SU-DHL-6 (cell line): ENCODE measurements around the gene ARHGAP1.

Experiments used
- CTCF ChIP-seq: fragments of 200-600 bp; sonication (generic); IDR thresholded peaks from one replicate; pipeline ENCODE4 v1.5.1; 2017; ENCODE audit warnings: antibody characterized with exemption, mild to moderate bottlenecking, low read length, moderate library complexity; ENCODE audit not compliant: insufficient read depth, poor library complexity, severe bottlenecking
- EZH2phosphoT487 ChIP-seq: fragments of 200-600 bp; sonication (generic), shearing (Covaris generic); conservative IDR thresholded peaks from 2 replicates; pipeline ENCODE4 v1.6.1; 2018; ENCODE audit warnings: mild to moderate bottlenecking, antibody characterized with exemption, low read length, moderate library complexity, mixed read lengths

GRCh38 chr11:46664612-46665011 is 35.8 kb downstream of the ARHGAP1 start:
- TF ChIP-seq CTCF (no peak), EZH2phosphoT487 (no peak)
